Measurements from ENCODE around the gene IMPDH2.

- TF ChIP-seq RBBP5 (IDR thresholded peaks at IDR 0.05; ENCODE audit: borderline replicate concordance, low read depth, low read length): no peak
- TF ChIP-seq SP1 (IDR thresholded peaks at IDR 0.05; ENCODE audit: low read depth, low read length): no peak
- TF ChIP-seq CEBPB (IDR thresholded peaks at IDR 0.05; ENCODE audit: low read depth, low read length): no peak
- TF ChIP-seq CTCF (IDR thresholded peaks at IDR 0.05; ENCODE audit: control extremely low read depth in 1 of 3, insufficient read depth in 1 of 3, low read depth in 1 of 3, low read length in 3 of 3): no peak
- no peak for TF ChIP-seq POLR2AphosphoS5 (IDR thresholded peaks at IDR 0.05; ENCODE audit: low read depth, low read length)
- TF ChIP-seq TCF12 (IDR thresholded peaks at IDR 0.05; ENCODE audit: low read depth, low read length): no peak
- TF ChIP-seq CBX5 (IDR thresholded peaks at IDR 0.05; ENCODE audit: low read depth, low read length): no peak
- TF ChIP-seq YY1 (IDR thresholded peaks at IDR 0.05; ENCODE audit: low read depth, low read length): no peak
Observed at GRCh38 chr3:49027634-49028033, 1.6 kb downstream of the IMPDH2 start.

Measured in H1 (cell line).